ENCODE measurements around the gene MEX3A.
"Not testable (repeated sequence)": the region's sequence is repeated elsewhere in the genome, so short reads cannot be mapped to it uniquely, and the experiment has no call there.

Gene MEX3A

GRCh38 chr1:156118177-156118868 is 36.1 kb upstream of the MEX3A start:
- no peak for DNase-seq

- no peak for DNase-seq
Measured at GRCh38 chr1:156117414-156118176, 35.3 kb upstream of the MEX3A start.

GRCh38 chr1:156116731-156117130 is 34.5 kb upstream of the MEX3A start:
- not testable (repeated sequence) for DNase-seq

- DNase-seq = no peak
Measured at GRCh38 chr1:156115514-156116374, 33.5 kb upstream of the MEX3A start.

- no peak for DNase-seq
Measured at GRCh38 chr1:156114919-156115513, 32.8 kb upstream of the MEX3A start.

- DNase-seq = peak; percentile 86
Measured at GRCh38 chr1:156114101-156114918, 32.0 kb upstream of the MEX3A start, which contains the start of gene LMNA. Gene LMNA, plus strand, starts transcription at chr1:156114711. Its CDS starts 208 bp downstream, at chr1:156114919.

- DNase-seq = no peak
Measured at GRCh38 chr1:156113282-156113950, 31.2 kb upstream of the MEX3A start.

- DNase-seq = no peak
Measured at GRCh38 chr1:156112276-156113137, 30.2 kb upstream of the MEX3A start.

- DNase-seq = no peak
Measured at GRCh38 chr1:156111355-156111962, 29.2 kb upstream of the MEX3A start.

- no peak for DNase-seq
Measured at GRCh38 chr1:156110252-156110651, 28.0 kb upstream of the MEX3A start.

GRCh38 chr1:156108664-156109241 is 26.5 kb upstream of the MEX3A start:
- DNase-seq = no peak

- DNase-seq = no peak
Measured at GRCh38 chr1:156108057-156108456, 25.8 kb upstream of the MEX3A start.

GRCh38 chr1:156106624-156107488 is 24.6 kb upstream of the MEX3A start:
- DNase-seq = no peak

GRCh38 chr1:156104861-156105832 is 22.9 kb upstream of the MEX3A start:
- DNase-seq = no peak

- DNase-seq = peak; percentile 48
Measured at GRCh38 chr1:156104065-156104810, 22.0 kb upstream of the MEX3A start.

- DNase-seq = peak; percentile 47
Measured at GRCh38 chr1:156103521-156103947, 21.3 kb upstream of the MEX3A start.

All from stimulated activated CD4-positive, alpha-beta T cell treated with anti-CD3 and anti-CD28 coated beads, Interleukin-4, amount 100 ng/mL, for 24 hours (primary cell).